Nephron (organoid): ENCODE measurements around the gene SPATA7.

Experiments used
- H3K27ac Mint-ChIP-seq, 3 experiments: 2 replicates each; pipeline ENCODE4 v1.8.0; 2020; ENCODE audit warnings: mixed read lengths in 3 of 3, mild to moderate bottlenecking in 2 of 3, moderate library complexity in 1 of 3
- H3K27me3 Mint-ChIP-seq: 2 replicates; pipeline ENCODE4 v1.8.0; 2021; ENCODE audit warnings: low read depth, mild to moderate bottlenecking, moderate library complexity, mixed read lengths
- H3K36me3 Mint-ChIP-seq: 2 replicates; pipeline ENCODE4 v1.8.0; 2020; ENCODE audit warnings: low read depth, mixed read lengths
- H3K4me1 Mint-ChIP-seq: 2 replicates; pipeline ENCODE4 v1.8.0; 2020; ENCODE audit warnings: mixed read lengths
- H3K4me3 Mint-ChIP-seq, 3 experiments: 2 replicates each; pipeline ENCODE4 v1.8.0; 2020; ENCODE audit warnings: mild to moderate bottlenecking in 3 of 3, mixed read lengths in 3 of 3, moderate library complexity in 2 of 3
- H3K9me3 Mint-ChIP-seq: 2 replicates; pipeline ENCODE4 v1.8.0; 2020; ENCODE audit warnings: mixed read lengths
- CTCF ChIP-seq, 3 experiments: fragments of 200-600 bp; sonication (generic); IDR thresholded peaks; one replicate each; pipeline ENCODE4 v1.5.0; 2021; ENCODE audit warnings: antibody characterized with exemption in 3 of 3; ENCODE audit not compliant: unreplicated experiment in 3 of 3

SPATA7 gene

GRCh38 chr14:88437658-88438057, 52.2 kb downstream of the SPATA7 start:
- H3K27ac Mint-ChIP-seq, result no peak overlapping the region
- TF ChIP-seq CTCF (IDR thresholded peaks at IDR 0.05; ENCODE audit: unreplicated experiment in 3 of 3), result peak in 1 of 3 experiments; percentile 30
- peaks cover 71% of the 10 kb centered on the region for H3K36me3 Mint-ChIP-seq
- peaks cover 15% of the 10 kb centered on the region for H3K9me3 Mint-ChIP-seq
- no peak overlapping the region for H3K4me3 Mint-ChIP-seq
- no peaks in the 10 kb centered on the region for H3K4me1 Mint-ChIP-seq
- no peaks in the 10 kb centered on the region for H3K27me3 Mint-ChIP-seq

- no peak for TF ChIP-seq CTCF (IDR thresholded peaks at IDR 0.05; ENCODE audit: unreplicated experiment in 3 of 3)
- H3K27ac Mint-ChIP-seq, result no peak overlapping the region
- H3K27me3 Mint-ChIP-seq, result no peaks in the 10 kb centered on the region
- H3K4me1 Mint-ChIP-seq, result no peaks in the 10 kb centered on the region
- H3K9me3 Mint-ChIP-seq, result peaks cover 15% of the 10 kb centered on the region
- H3K36me3 Mint-ChIP-seq, result peaks cover 82% of the 10 kb centered on the region
- no peak overlapping the region for H3K4me3 Mint-ChIP-seq
Measured at GRCh38 chr14:88439088-88439487, 53.6 kb downstream of the SPATA7 start.

- no peaks in the 10 kb centered on the region for H3K4me1 Mint-ChIP-seq
- peaks cover 81% of the 10 kb centered on the region for H3K36me3 Mint-ChIP-seq
- TF ChIP-seq CTCF (IDR thresholded peaks at IDR 0.05; ENCODE audit: unreplicated experiment in 3 of 3), result no peak
- no peak overlapping the region for H3K4me3 Mint-ChIP-seq
- H3K27me3 Mint-ChIP-seq, result no peaks in the 10 kb centered on the region
- H3K9me3 Mint-ChIP-seq, result peaks cover 31% of the 10 kb centered on the region
- no peak overlapping the region for H3K27ac Mint-ChIP-seq
Measured at GRCh38 chr14:88452231-88452630, 66.8 kb downstream of the SPATA7 start.

- Mint-ChIP-seq H3K4me3 (no peak overlapping the region), H3K36me3 (peaks cover 85% of the 10 kb centered on the region), H3K9me3 (peaks cover 40% of the 10 kb centered on the region)
Measured at GRCh38 chr14:88454886-88455285, 69.4 kb downstream of the SPATA7 start.

GRCh38 chr14:88463318-88463717, 77.9 kb downstream of the SPATA7 start:
- Mint-ChIP-seq H3K4me3 (no peak overlapping the region), H3K4me1 (no peaks in the 10 kb centered on the region)

More at GRCh38 chr14:88454886-88455285, 69.4 kb downstream of the SPATA7 start:
- TF ChIP-seq CTCF (IDR thresholded peaks at IDR 0.05; ENCODE audit: unreplicated experiment in 3 of 3), result no peak
- H3K27ac Mint-ChIP-seq, result no peak overlapping the region
- H3K4me1 Mint-ChIP-seq, result no peaks in the 10 kb centered on the region
- no peaks in the 10 kb centered on the region for H3K27me3 Mint-ChIP-seq

More at GRCh38 chr14:88463318-88463717, 77.9 kb downstream of the SPATA7 start:
- Mint-ChIP-seq H3K9me3 (peaks cover 51% of the 10 kb centered on the region), H3K36me3 (peaks cover 89% of the 10 kb centered on the region), H3K27me3 (no peaks in the 10 kb centered on the region), H3K27ac (no peak overlapping the region)
- no peak for TF ChIP-seq CTCF (IDR thresholded peaks at IDR 0.05; ENCODE audit: unreplicated experiment in 3 of 3)
